Epithelial cell of proximal tubule (primary cell): Measurements from ENCODE around the gene FLT1. TPM values are rescaled to one million over a fixed set of nuclear protein-coding genes. Genes with fewer than 3 reads are reported as not detected.

ENCODE experiments used
- DNase-seq: peaks from one replicate; pipeline ENCODE4 v3.0.0-alpha.2; 2011; ENCODE audit warnings: low read depth
- H3K4me3 ChIP-seq: 2 replicates; pipeline ENCODE4 v1.5.1; 2011; ENCODE audit warnings: low read depth, mild to moderate bottlenecking, low read length
- CTCF ChIP-seq: conservative IDR thresholded peaks from 2 replicates; pipeline ENCODE4 v1.5.1; 2012; ENCODE audit warnings: low read depth, mild to moderate bottlenecking, low read length
- total RNA-seq: library from RNA; depleted of rRNA; stranded (reverse); fragments of >200 nt; gene quantifications from 2 replicates; pipeline ENCODE4 v1.2.3, GENCODE V29; 2015

The FLT1 gene
- total RNA-seq, 1 donor from 2014 or later: 0.17 TPM

- no peak for TF ChIP-seq CTCF
- DNase-seq: no peak
- H3K4me3 ChIP-seq: no peak overlapping the region
Measured at GRCh38 chr13:28344163-28344562, 150.8 kb downstream of the FLT1 start.

GRCh38 chr13:28342251-28342650 lies 152.7 kb downstream of the FLT1 start:
- no peak for TF ChIP-seq CTCF
- no peak overlapping the region for H3K4me3 ChIP-seq
- DNase-seq: no peak

- no peak for DNase-seq
- TF ChIP-seq CTCF: no peak
- H3K4me3 ChIP-seq: no peak overlapping the region
Measured at GRCh38 chr13:28340272-28340793, 154.6 kb downstream of the FLT1 start.

GRCh38 chr13:28339419-28339818 lies 155.5 kb downstream of the FLT1 start:
- no peak for DNase-seq
- TF ChIP-seq CTCF: no peak
- H3K4me3 ChIP-seq: no peak overlapping the region

GRCh38 chr13:28338742-28339141 lies 156.2 kb downstream of the FLT1 start:
- no peak overlapping the region for H3K4me3 ChIP-seq
- no peak for DNase-seq
- TF ChIP-seq CTCF: no peak

- DNase-seq: no peak
- TF ChIP-seq CTCF: no peak
- H3K4me3 ChIP-seq: no peak overlapping the region
Measured at GRCh38 chr13:28338006-28338574, 156.8 kb downstream of the FLT1 start.
